Fibroblast of lung (primary cell): Measurements from ENCODE around the gene ABCA10. TPM values are rescaled to one million over a fixed set of nuclear protein-coding genes. Genes with fewer than 3 reads are reported as not detected.

ENCODE experiments used
- polyA plus RNA-seq, 2 donors: library from polyadenylated mRNA; depleted of rRNA in 1 of 2; stranded (reverse) in 1 of 2; unstranded in 1 of 2; fragments of >200 nt; gene quantifications; 2 replicates each; pipeline ENCODE4 v1.2.1, GENCODE V29; 2011 to 2012; ENCODE audit warnings: missing spikeins in 1 of 2
- total RNA-seq: library from RNA; depleted of rRNA; stranded (reverse); fragments of >200 nt; gene quantifications from 2 replicates; pipeline ENCODE4 v1.2.1, GENCODE V29; 2014

ABCA10 gene
- total and polyA plus RNA-seq, 2 donors (not counting 1 experiment from before 2014, with no cell fraction given): 0.64 to 2.8 TPM

Other genes with a start within 250 kb of the ABCA10 start
- gene ABCA9, start 167.9 kb downstream of the ABCA10 start, total RNA-seq: 3.1 and 14.1 TPM in 2 replicates
- 1.6 and 1.8 TPM in 2 replicates for gene ABCA9, start 167.9 kb downstream of the ABCA10 start, polyA plus RNA-seq
- gene ABCA6, start 86.9 kb downstream of the ABCA10 start, total RNA-seq: 12.9 and 23.1 TPM in 2 replicates
- gene ABCA6, start 86.9 kb downstream of the ABCA10 start, polyA plus RNA-seq: 4.2 and 4.3 TPM in 2 replicates
- 8.5 and 17.5 TPM in 2 replicates for gene ABCA5, start 98.3 kb upstream of the ABCA10 start, total RNA-seq
- 4.1 and 13.1 TPM in 2 replicates for gene ABCA5, start 98.3 kb upstream of the ABCA10 start, polyA plus RNA-seq
- gene MAP2K6, start 185.9 kb upstream of the ABCA10 start, total RNA-seq: 18.2 and 39.5 TPM in 2 replicates
- 2.6 and 2.7 TPM in 2 replicates for gene MAP2K6, start 185.9 kb upstream of the ABCA10 start, polyA plus RNA-seq